Measurements from ENCODE around the gene CLN5.

GRCh38 chr13:77033717-77034302 lies 41.9 kb downstream of the CLN5 start:
- TF ChIP-seq CTCF (IDR thresholded peaks at IDR 0.05) (no peak), POLR2A (IDR thresholded peaks at IDR 0.05) (no peak)

Data from esophagus squamous epithelium (tissue), 4 donors.